ENCODE results near the gene SARDH.

Gene SARDH

DNA sequence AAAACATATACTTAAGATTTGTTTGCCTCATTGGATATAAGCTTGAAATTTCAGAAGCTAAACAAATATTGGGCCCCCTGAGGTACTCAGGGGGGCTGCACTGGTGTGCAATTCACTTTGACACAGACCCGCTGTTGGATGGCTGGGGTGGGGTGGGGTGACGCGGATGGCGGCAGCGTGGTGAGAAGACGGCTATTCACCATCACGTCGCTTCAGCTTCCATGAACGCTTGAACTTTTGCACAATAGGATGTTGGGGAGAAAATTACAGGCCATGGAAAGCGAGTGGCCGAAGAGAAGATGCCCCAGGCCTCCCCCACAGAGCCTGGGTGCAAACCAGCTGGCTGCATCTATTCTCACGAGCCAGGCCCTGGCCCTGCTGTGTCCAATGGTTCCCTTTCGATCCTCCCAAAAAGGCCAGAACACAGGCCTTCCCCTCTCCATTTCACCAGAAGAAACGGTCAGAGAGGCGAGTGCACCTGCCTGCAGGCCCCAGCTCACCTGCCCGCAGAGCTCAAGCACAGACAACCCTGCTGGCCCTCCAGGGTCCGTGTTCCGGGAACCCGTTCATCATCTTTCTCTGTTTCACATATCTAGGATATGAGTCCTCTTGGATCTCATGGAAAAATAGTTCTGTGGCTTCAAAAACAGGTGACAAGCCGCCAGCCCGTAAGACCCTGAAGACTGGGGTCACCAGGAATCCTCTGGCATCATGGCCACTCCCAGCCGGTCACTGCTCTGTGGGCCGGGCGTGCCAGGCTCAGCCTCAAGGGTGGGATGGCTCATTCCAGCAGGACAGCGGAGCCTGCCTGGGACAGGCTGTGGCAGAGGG, 46.8 kb upstream of the SARDH start:
- TF ChIP-seq CTCF (IDR thresholded peaks at IDR 0.05; ENCODE audit: low read depth, low read length, missing control alignments): no peak
- H3K36me3 ChIP-seq (replicated peaks): peaks cover 5% of the 10 kb centered on the region
- no peak for DNase-seq
- in situ Hi-C loops (cut with HindIII; ENCODE audit: low pct_ligation_motif_present, low sequenced_read_pairs): loop anchor here (10.0 kb wide), 1 partner anchor 210 kb away; the partner anchor contains the start of gene VAV2
- H3K27ac ChIP-seq: no peak overlapping the region
- H3K4me3 ChIP-seq (ENCODE audit: low read depth, low read length): no peak overlapping the region
- no peaks in the 10 kb centered on the region for H3K27me3 ChIP-seq (replicated peaks)

- Histone ChIP-seq H3K27me3 (replicated peaks) (no peaks in the 10 kb centered on the region), H3K4me3 (ENCODE audit: low read depth, low read length) (no peak overlapping the region), H3K36me3 (replicated peaks) (peaks cover 10% of the 10 kb centered on the region), H3K27ac (no peak overlapping the region)
- in situ Hi-C loops (cut with HindIII; ENCODE audit: low pct_ligation_motif_present, low sequenced_read_pairs): loop anchor here (10.0 kb wide), 1 partner anchor 211 kb away; the partner anchor contains the start of gene VAV2
- no peak for TF ChIP-seq CTCF (IDR thresholded peaks at IDR 0.05; ENCODE audit: low read depth, low read length, missing control alignments)
- no peak for DNase-seq
Measured at GRCh38 chr9:133783331-133783731, 45.2 kb upstream of the SARDH start.

DNA sequence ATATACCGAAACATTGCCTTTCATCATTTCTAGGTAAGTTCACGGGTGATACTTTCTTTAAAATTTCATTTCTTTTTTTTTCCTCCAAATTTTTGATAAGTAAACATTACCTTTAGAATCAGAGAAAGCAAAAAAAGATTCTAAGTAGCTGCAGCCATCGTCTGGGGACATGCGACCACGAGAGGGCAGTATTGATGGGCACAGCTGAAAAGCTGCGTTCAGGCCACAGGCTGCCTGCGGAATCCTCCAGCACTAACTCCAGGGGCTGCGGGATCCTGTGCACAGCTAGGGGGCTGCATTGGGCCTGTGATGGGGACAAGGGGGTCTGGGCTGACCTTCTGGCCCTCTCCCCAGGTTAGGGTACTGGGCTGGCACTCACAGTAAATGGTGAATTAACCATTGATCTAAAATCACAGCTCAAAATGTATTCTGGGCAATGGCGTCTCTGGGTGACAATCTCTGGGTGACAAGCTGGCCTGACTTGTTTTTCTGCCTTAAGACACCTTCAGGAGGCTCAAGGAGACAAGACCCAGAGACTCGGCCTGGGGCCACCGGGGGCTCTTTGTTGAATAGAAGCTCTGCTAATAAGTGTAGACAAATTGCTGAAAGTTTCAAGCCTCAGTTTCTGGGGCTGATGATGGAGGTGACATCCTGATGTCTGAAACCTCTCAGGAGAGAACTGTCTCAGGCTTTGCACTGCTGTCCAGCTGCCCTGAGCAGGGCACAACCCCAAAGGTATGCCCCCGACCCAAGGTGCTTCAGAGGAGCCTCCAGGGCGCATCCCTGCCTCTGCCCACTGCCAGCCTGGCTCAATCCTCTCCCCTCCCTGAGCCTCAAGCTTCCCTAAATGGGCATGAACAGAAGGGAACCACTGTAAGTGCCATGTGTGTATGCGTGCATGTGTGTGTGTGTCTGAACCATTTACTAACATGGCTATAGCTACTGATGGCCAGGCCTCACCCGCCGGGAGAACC, 44.3 kb upstream of the SARDH start:
- in situ Hi-C loops (cut with HindIII; ENCODE audit: low pct_ligation_motif_present, low sequenced_read_pairs): loop anchor here (10.0 kb wide), 1 partner anchor 212 kb away; the partner anchor contains the start of gene VAV2
- Histone ChIP-seq H3K36me3 (replicated peaks) (peaks cover 10% of the 10 kb centered on the region), H3K27me3 (replicated peaks) (no peaks in the 10 kb centered on the region), H3K27ac (no peak overlapping the region), H3K4me3 (ENCODE audit: low read depth, low read length) (no peak overlapping the region)
- peak; percentile 56 for DNase-seq
- peak; percentile 94 for TF ChIP-seq CTCF (IDR thresholded peaks at IDR 0.05; ENCODE audit: low read depth, low read length, missing control alignments)

GRCh38 chr9:133781828-133782135, 43.6 kb upstream of the SARDH start:
- no peak for TF ChIP-seq CTCF (IDR thresholded peaks at IDR 0.05; ENCODE audit: low read depth, low read length, missing control alignments)
- Histone ChIP-seq H3K4me3 (ENCODE audit: low read depth, low read length) (no peak overlapping the region), H3K36me3 (replicated peaks) (peaks cover 10% of the 10 kb centered on the region), H3K27me3 (replicated peaks) (no peaks in the 10 kb centered on the region), H3K27ac (no peak overlapping the region)
- DNase-seq: no peak
- in situ Hi-C loops (cut with HindIII; ENCODE audit: low pct_ligation_motif_present, low sequenced_read_pairs): loop anchor here (10.0 kb wide), 1 partner anchor 213 kb away; the partner anchor contains the start of gene VAV2

DNA sequence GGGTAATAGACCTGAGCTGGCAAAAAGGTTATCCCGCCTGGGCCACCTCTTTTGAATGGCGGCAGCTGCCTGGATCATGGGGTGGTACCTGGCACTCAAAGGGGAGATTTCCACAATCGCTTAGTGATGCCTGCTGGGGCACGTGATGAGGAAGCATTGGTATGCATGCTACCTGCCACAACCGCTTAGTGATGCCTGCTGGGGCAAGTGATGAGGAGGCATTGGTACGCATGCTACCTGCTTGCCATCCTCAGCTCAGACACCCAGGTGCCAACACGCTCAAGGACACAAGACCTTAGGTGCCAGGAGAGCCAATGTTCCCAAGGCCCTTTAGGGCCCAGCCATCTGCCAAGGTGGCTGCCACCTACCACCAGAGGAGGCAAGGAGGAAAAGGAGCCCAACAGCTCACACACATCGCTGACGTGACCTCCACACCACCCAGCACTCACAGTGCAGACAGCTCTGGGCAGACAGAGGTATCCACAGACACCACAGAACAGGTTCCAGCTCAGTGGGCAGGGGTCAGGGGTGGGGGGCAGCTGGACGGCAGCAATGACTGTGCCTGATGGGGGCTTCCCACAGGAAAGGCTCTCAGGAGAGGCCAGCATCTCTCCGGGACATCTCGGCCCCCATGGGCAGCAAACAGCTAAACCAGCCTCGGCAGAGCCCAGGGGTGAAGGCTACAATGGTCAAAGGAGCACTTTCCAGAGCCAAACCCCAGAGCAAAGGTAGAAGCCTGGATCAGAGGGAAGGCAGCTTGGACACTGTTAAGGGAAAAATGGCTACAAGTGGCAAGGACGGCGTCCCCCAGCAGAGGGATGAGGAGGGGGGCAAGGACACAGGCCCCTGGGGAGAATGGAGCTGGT, 43.0 kb upstream of the SARDH start:
- no peak for DNase-seq
- Histone ChIP-seq H3K27ac (no peak overlapping the region), H3K36me3 (replicated peaks) (peaks cover 13% of the 10 kb centered on the region), H3K4me3 (ENCODE audit: low read depth, low read length) (no peak overlapping the region), H3K27me3 (replicated peaks) (no peaks in the 10 kb centered on the region)
- no peak for TF ChIP-seq CTCF (IDR thresholded peaks at IDR 0.05; ENCODE audit: low read depth, low read length, missing control alignments)
- in situ Hi-C loops (cut with HindIII; ENCODE audit: low pct_ligation_motif_present, low sequenced_read_pairs): loop anchor here (10.0 kb wide), 1 partner anchor 214 kb away; the partner anchor contains the start of gene VAV2
